Dedifferentiated amniotic fluid mesenchymal stem cell (primary cell): ENCODE data around the gene FGF12.

Source experiments
- DNase-seq: peaks from one replicate; pipeline ENCODE4 v3.0.0-alpha.2; 2016; ENCODE audit errors: extremely low spot score

The FGF12 gene

GRCh38 chr3:192187485-192188051 lies 539.8 kb downstream of the FGF12 start:
- no peak for DNase-seq

GRCh38 chr3:192186498-192186897 lies 540.8 kb downstream of the FGF12 start:
- DNase-seq = no peak

GRCh38 chr3:192186045-192186444 lies 541.3 kb downstream of the FGF12 start:
- DNase-seq = no peak

GRCh38 chr3:192183109-192183508 lies 544.2 kb downstream of the FGF12 start:
- DNase-seq = no peak

- no peak for DNase-seq
These were observed 546.2 kb downstream of the FGF12 start for GRCh38 chr3:192181151-192181550.

- DNase-seq = no peak
These were observed 550.0 kb downstream of the FGF12 start for GRCh38 chr3:192177383-192177782.

- no peak for DNase-seq
These were observed 553.1 kb downstream of the FGF12 start for GRCh38 chr3:192174283-192174682.

- no peak for DNase-seq
These were observed 556.1 kb downstream of the FGF12 start for GRCh38 chr3:192171213-192171612.

GRCh38 chr3:192170659-192171058 lies 556.7 kb downstream of the FGF12 start:
- no peak for DNase-seq

- no peak for DNase-seq
These were observed 557.3 kb downstream of the FGF12 start for GRCh38 chr3:192170031-192170430.

GRCh38 chr3:192169332-192169915 lies 557.9 kb downstream of the FGF12 start:
- DNase-seq = no peak

GRCh38 chr3:192168202-192168601 lies 559.1 kb downstream of the FGF12 start:
- no peak for DNase-seq

GRCh38 chr3:192165552-192165951 lies 561.8 kb downstream of the FGF12 start:
- DNase-seq = no peak

GRCh38 chr3:192161661-192162060 lies 565.7 kb downstream of the FGF12 start:
- no peak for DNase-seq

GRCh38 chr3:192156382-192156781 lies 571.0 kb downstream of the FGF12 start:
- no peak for DNase-seq

GRCh38 chr3:192155194-192155593 lies 572.1 kb downstream of the FGF12 start:
- DNase-seq = no peak

GRCh38 chr3:192133271-192133670 lies 594.1 kb downstream of the FGF12 start:
- no peak for DNase-seq

- no peak for DNase-seq
These were observed 596.7 kb downstream of the FGF12 start for GRCh38 chr3:192130534-192131132.

GRCh38 chr3:192129586-192129985 lies 597.8 kb downstream of the FGF12 start:
- no peak for DNase-seq

- DNase-seq = no peak
These were observed 598.4 kb downstream of the FGF12 start for GRCh38 chr3:192128922-192129321.

- DNase-seq = no peak
These were observed 599.3 kb downstream of the FGF12 start for GRCh38 chr3:192128060-192128459.

GRCh38 chr3:192122832-192123594 lies 604.3 kb downstream of the FGF12 start:
- DNase-seq = no peak

- DNase-seq = no peak
These were observed 605.4 kb downstream of the FGF12 start for GRCh38 chr3:192121923-192122322.
